Activated B cell treated with CpG ODN at 0.5 μM for 24 hours (primary cell): ENCODE data around the gene SERTAD4. TPM values are rescaled to one million over a fixed set of nuclear protein-coding genes. Genes with fewer than 3 reads are reported as not detected.
A peak's percentile ranks its signal among the peaks of the same experiment; 100 is the strongest.

Experiments
- ATAC-seq: fragments of 200-7000 bp; cut with Tn5 transposase; one replicate; pipeline ENCODE4 v1.10.0; 2021; ENCODE audit warnings: low read depth, mild to moderate bottlenecking, moderate library complexity
- CTCF ChIA-PET: fragments of 350-600 bp; sonication (Branson Sonifier 250); formaldehyde crosslinking; loops from one replicate; lab custom pipeline; 2021; ENCODE audit warnings: antibody characterized with exemption; lab: Charles Lee
- POLR2A ChIA-PET: fragments of 350-600 bp; sonication (Branson Sonifier 250); formaldehyde crosslinking; loops from one replicate; lab custom pipeline; 2021; ENCODE audit warnings: antibody characterized with exemption; lab: Charles Lee
- DNase-seq: peaks from one replicate; pipeline ENCODE4 v3.0.0; 2022
- H3K27ac Mint-ChIP-seq: one replicate; pipeline ENCODE4 v1.8.0; 2020; ENCODE audit warnings: mixed read lengths
- H3K27me3 Mint-ChIP-seq: one replicate; pipeline ENCODE4 v1.8.0; 2021; ENCODE audit warnings: mixed read lengths
- H3K36me3 Mint-ChIP-seq: one replicate; pipeline ENCODE4 v1.8.0; 2021; ENCODE audit warnings: low read depth, mixed read lengths
- H3K4me1 Mint-ChIP-seq: one replicate; pipeline ENCODE4 v1.8.0; 2021; ENCODE audit warnings: mixed read lengths
- H3K4me3 Mint-ChIP-seq: one replicate; pipeline ENCODE4 v1.8.0; 2020; ENCODE audit warnings: mild to moderate bottlenecking, mixed read lengths
- H3K9me3 Mint-ChIP-seq: one replicate; pipeline ENCODE4 v1.8.0; 2020; ENCODE audit warnings: mixed read lengths
- intact Hi-C: fragments of 100-400 bp; cut with micrococcal nuclease; formaldehyde crosslinking; loops from one replicate; pipeline ENCODE4 v1.15.1; 2024
- total RNA-seq: library from RNA; stranded (reverse); gene quantifications from 2 replicates; pipeline ENCODE4 v1.2.3, GENCODE V29; 2022
- TF ChIP-seq, protein P1 (sequence below): fragments of 200-600 bp; IDR thresholded peaks from one replicate; pipeline ENCODE4 v1.8.0; 2022; ENCODE audit warnings: antibody characterized with exemption, mild to moderate bottlenecking

Gene SERTAD4
- total RNA-seq, 1 donor from 2014 or later: not detected

DNA sequence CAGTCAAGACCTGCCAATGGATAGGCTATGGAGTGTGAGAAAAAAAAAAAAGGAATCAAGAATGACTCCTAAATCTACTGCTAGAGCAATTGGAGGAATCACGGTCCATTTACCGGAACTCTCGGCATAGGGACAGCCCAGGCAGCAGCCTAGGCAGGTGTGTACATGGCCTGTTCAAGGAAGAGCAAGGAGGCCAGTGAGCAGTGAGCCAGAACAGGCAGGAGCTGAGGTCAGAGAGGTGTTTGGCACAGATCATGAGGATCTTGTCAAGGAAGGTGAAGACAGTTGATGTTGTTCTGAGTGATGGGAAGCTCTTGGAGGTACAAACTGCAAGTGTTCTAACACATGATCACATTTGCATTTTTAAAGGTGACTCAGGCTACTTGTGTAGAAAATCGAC is 55.5 kb downstream of the SERTAD4 start:
- intact Hi-C loops: no loop called here
- Mint-ChIP-seq H3K9me3 (no peaks in the 10 kb centered on the region), H3K27me3 (peaks cover 50% of the 10 kb centered on the region), H3K27ac (no peak overlapping the region), H3K36me3 (no peaks in the 10 kb centered on the region), H3K4me1 (peaks cover 5% of the 10 kb centered on the region), H3K4me3 (no peak overlapping the region)
- ChIA-PET POLR2A (no interaction called here), CTCF (no interaction called here)
- DNase-seq (no peak), ATAC-seq (no peak)
- TF ChIP-seq, protein P1, sequence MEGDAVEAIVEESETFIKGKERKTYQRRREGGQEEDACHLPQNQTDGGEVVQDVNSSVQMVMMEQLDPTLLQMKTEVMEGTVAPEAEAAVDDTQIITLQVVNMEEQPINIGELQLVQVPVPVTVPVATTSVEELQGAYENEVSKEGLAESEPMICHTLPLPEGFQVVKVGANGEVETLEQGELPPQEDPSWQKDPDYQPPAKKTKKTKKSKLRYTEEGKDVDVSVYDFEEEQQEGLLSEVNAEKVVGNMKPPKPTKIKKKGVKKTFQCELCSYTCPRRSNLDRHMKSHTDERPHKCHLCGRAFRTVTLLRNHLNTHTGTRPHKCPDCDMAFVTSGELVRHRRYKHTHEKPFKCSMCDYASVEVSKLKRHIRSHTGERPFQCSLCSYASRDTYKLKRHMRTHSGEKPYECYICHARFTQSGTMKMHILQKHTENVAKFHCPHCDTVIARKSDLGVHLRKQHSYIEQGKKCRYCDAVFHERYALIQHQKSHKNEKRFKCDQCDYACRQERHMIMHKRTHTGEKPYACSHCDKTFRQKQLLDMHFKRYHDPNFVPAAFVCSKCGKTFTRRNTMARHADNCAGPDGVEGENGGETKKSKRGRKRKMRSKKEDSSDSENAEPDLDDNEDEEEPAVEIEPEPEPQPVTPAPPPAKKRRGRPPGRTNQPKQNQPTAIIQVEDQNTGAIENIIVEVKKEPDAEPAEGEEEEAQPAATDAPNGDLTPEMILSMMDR: no peak

- Mint-ChIP-seq H3K27me3 (peaks cover 44% of the 10 kb centered on the region), H3K27ac (no peak overlapping the region), H3K4me3 (no peak overlapping the region), H3K36me3 (no peaks in the 10 kb centered on the region), H3K4me1 (peaks cover 5% of the 10 kb centered on the region), H3K9me3 (no peaks in the 10 kb centered on the region)
- TF ChIP-seq, protein P1: no peak
- ChIA-PET CTCF (no interaction called here), POLR2A (no interaction called here)
- ATAC-seq (no peak), DNase-seq (no peak)
- intact Hi-C loops: no loop called here
Measured at GRCh38 chr1:210289248-210289647, 56.7 kb downstream of the SERTAD4 start.

GRCh38 chr1:210291081-210291764 is 58.6 kb downstream of the SERTAD4 start:
- no peak for DNase-seq
- POLR2A ChIA-PET: interaction anchor here (0.6 kb wide), 1 partner anchor 79 kb away, joined by 4 read pairs; no protein-coding TSS in a partner anchor
- peaks cover 38% of the 10 kb centered on the region for H3K27me3 Mint-ChIP-seq
- CTCF ChIA-PET: interaction anchor here (0.6 to 1.6 kb wide), 2 partner anchors 10 to 11 kb away, joined by 3 to 5 read pairs; no protein-coding TSS in a partner anchor
- H3K27ac Mint-ChIP-seq: no peak overlapping the region
- H3K9me3 Mint-ChIP-seq: no peaks in the 10 kb centered on the region
- no peak overlapping the region for H3K4me3 Mint-ChIP-seq
- peaks cover 5% of the 10 kb centered on the region for H3K4me1 Mint-ChIP-seq
- intact Hi-C loops: no loop called here
- ATAC-seq: no peak
- no peaks in the 10 kb centered on the region for H3K36me3 Mint-ChIP-seq
- TF ChIP-seq, protein P1: no peak

- no peak for ATAC-seq
- ChIA-PET POLR2A (no interaction called here), CTCF (interaction anchor here (1.1 to 1.6 kb wide), 2 partner anchors 11 to 17 kb away, joined by 3 to 5 read pairs; no protein-coding TSS in a partner anchor)
- H3K27ac Mint-ChIP-seq: no peak overlapping the region
- H3K27me3 Mint-ChIP-seq: peaks cover 38% of the 10 kb centered on the region
- H3K4me3 Mint-ChIP-seq: no peak overlapping the region
- peaks cover 5% of the 10 kb centered on the region for H3K4me1 Mint-ChIP-seq
- H3K9me3 Mint-ChIP-seq: no peaks in the 10 kb centered on the region
- DNase-seq: no peak
- TF ChIP-seq, protein P1: no peak
- intact Hi-C loops: no loop called here
- H3K36me3 Mint-ChIP-seq: no peaks in the 10 kb centered on the region
Measured at GRCh38 chr1:210291786-210292230, 59.2 kb downstream of the SERTAD4 start.

DNA sequence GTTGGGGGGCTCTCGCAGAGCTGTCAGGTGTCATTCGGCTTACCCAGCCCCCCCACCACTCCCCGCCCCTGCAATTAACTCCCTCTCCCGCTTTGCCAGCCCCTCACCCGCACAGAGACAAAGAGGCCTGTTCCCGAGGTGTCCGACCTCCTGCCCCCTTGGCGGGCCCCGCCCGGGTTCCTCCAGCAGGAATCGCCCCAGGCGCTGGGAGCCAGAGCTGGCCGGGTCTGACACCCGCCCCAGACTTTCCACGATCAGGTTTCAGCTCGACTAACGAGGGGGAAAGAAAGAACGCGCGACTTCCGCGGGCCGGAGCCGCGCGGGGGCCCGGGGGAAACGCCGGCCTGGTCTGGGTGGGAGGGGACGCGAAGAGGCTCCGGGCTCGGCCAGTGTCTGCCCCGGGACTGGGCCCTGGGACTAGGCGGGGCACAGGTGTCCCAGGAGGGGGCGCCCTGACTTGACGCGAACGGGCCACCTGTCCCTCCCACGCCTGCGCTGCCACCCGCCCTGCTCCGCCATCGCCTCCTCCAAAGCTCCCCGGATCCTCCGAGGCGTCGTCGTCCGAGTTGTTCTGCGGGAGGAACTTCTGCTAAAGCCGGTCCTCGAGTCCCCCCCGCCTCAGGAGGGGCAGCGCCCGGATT is 59.8 kb downstream of the SERTAD4 start:
- H3K27me3 Mint-ChIP-seq: peaks cover 39% of the 10 kb centered on the region
- H3K9me3 Mint-ChIP-seq: no peaks in the 10 kb centered on the region
- H3K4me3 Mint-ChIP-seq: peak overlapping the region; percentile 58
- ATAC-seq (peak; percentile 57), DNase-seq (no peak)
- POLR2A ChIA-PET: interaction anchor here (0.5 kb wide), 1 partner anchor 105 kb away, joined by 3 read pairs; no protein-coding TSS in a partner anchor
- peaks cover 5% of the 10 kb centered on the region for H3K4me1 Mint-ChIP-seq
- H3K27ac Mint-ChIP-seq: no peak overlapping the region
- intact Hi-C loops: no loop called here
- TF ChIP-seq, protein P1: no peak
- H3K36me3 Mint-ChIP-seq: no peaks in the 10 kb centered on the region
- CTCF ChIA-PET: interaction anchor here (0.6 to 1.6 kb wide), 3 partner anchors 11 to 108 kb away, joined by 3 to 5 read pairs (median 3); no protein-coding TSS in a partner anchor
